Embryonic facial prominence (tissue), 1 donor: ENCODE measurements around the gene TIAM2.

Experiments
- DNase-seq: peaks from one replicate; pipeline ENCODE4 v3.0.0-alpha.2; 2016; ENCODE audit errors: extremely low spot score

TIAM2 gene

DNA sequence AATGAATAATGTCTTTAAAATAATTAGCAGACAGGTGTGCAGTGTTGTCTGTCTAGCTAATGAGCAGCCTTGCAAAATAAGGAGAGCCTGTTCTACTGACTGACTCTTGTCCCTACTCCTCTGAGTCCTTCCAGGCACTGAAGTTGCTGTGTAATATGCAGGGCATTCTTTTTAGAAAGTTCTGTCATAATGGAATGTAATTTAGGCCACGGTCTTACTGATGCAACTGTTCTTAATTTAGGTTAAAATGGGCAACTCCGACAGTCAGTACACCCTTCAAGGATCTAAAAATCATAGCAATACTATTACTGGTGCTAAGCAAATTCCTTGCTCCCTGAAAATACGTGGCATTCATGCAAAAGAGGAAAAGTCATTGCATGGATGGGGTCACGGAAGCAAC lies 133.9 kb downstream of the TIAM2 start:
- no peak for DNase-seq

DNA sequence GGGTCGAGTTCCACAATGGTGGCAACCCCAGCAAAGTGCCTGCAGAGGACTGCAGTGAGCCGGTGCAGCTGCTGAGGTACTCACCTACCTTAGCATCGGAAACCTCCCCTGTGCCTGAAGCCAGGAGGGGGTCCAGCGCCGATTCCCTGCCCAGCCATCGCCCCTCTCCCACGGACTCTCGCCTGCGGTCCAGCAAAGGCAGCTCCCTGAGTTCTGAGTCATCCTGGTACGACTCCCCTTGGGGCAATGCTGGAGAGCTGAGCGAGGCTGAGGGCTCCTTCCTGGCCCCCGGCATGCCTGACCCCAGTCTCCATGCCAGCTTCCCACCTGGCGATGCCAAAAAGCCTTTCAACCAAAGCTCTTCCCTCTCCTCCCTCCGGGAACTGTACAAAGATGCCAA lies 134.6 kb downstream of the TIAM2 start:
- no peak for DNase-seq

DNA sequence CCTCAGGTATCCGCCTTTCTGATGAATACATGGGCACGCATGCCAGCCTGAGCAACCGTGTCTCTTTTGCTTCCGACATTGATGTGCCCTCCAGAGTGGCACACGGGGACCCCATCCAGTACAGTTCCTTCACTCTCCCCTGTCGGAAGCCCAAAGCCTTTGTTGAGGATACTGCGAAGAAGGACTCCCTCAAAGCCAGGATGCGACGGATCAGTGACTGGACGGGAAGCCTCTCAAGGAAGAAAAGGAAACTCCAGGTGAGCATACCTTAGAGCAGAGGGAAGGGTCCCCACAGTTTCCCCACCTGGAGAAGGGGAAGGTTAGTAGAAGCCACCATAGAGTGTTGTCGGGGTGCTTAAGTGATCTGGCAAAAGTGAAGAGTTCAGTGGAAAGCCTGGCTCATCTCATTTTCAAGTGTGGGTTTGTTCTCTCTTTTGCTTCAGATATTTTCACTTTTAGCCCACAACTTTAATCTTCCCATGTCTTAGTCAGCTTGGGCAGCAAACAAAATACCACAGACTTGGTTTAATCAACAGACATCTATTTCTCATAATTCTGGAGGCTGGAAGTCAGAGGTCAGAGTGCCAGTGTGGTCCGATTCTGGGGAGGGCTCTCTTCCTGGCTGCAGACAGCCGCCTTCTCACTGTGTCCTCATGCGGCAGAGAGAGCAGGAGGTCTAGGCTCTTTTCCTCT lies 135.2 kb downstream of the TIAM2 start:
- DNase-seq: no peak

DNA sequence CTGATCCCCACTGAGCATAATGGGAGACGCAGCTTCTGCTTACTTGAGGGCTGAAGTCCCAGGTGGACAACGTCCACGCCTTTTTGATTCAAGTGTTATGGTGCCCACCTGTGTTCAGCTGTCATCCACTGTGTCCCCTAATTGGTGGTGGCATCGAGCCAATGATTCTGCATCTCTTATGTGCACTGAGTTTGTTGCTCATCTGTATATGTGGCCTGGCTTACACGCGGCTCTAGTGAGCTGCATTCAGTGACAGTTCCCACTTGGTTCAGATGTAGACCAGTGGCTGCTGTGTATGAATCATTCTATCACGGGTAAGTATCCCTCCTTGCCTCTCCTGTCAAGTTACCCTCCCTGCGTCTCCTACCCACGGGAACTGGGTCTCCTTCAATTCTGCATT lies 137.5 kb downstream of the TIAM2 start:
- no peak for DNase-seq

DNA sequence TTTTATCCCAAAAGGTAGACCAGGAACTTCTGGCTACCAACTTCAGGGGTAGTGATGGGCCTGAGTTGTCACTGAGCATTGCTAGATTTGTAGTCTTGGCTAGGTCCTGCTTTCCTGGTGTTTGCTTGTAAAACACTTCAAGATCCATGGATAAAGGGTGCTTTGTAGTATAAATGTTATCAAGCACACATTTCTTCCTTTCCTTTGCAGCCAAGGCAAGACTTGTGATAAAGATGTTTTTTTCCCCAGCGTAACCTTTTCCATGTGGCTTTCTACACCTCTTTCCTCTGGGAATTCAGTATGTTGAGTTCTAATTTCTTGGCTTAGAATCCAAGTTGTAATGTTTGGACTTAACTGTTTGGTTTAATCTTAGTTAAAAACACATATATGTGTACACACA lies 145.9 kb downstream of the TIAM2 start:
- no peak for DNase-seq

DNA sequence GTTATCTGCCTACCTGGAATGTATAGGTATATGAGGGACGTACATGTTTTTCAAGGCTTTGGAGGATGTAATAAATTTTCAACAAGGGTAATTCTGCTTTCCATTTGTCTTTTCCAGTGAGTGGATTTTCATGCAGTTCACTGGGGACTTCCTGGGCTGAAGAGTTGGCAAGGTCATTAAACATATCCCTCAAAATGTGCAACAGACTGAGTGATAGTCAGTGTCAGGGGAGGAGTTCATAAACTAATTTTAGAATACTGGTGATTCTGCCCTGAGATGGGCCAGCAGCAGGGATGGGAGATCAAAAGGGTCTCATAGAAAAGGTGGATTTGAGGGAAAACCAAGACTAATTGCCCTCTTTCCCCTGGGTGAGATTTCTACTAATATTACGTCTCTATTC lies 146.4 kb downstream of the TIAM2 start:
- no peak for DNase-seq

- DNase-seq: no peak
Measured at GRCh38 chr6:155142168-155143028, 147.3 kb downstream of the TIAM2 start.

GRCh38 chr6:155143029-155143577 lies 148.0 kb downstream of the TIAM2 start:
- no peak for DNase-seq

DNA sequence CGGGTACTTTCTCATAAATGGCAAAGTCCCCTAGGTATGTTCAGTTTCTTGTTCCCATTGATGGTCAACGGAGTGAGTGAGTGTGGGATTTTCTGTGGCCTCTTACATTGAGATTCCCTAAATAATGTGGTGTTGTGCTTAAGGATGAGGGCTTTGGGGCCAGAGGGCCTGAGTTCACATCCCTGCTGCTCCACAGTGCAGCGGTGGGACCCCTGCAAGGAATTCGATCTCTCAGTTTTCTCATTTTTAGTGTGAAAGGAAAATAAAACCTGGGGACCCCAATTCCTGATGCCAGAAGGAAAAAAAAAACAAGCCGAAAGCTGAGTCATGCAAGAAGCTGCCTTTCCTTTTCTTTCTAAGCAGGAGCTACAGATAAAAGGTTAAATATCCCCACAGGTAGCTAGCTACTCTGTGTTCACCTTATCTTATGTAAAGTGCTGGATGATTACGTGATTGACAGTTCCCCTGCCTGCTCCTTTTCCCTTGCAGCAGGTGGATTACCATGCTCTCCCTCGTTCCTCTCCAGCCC lies 148.5 kb downstream of the TIAM2 start:
- no peak for DNase-seq

GRCh38 chr6:155146205-155146604 lies 151.1 kb downstream of the TIAM2 start:
- no peak for DNase-seq

DNA sequence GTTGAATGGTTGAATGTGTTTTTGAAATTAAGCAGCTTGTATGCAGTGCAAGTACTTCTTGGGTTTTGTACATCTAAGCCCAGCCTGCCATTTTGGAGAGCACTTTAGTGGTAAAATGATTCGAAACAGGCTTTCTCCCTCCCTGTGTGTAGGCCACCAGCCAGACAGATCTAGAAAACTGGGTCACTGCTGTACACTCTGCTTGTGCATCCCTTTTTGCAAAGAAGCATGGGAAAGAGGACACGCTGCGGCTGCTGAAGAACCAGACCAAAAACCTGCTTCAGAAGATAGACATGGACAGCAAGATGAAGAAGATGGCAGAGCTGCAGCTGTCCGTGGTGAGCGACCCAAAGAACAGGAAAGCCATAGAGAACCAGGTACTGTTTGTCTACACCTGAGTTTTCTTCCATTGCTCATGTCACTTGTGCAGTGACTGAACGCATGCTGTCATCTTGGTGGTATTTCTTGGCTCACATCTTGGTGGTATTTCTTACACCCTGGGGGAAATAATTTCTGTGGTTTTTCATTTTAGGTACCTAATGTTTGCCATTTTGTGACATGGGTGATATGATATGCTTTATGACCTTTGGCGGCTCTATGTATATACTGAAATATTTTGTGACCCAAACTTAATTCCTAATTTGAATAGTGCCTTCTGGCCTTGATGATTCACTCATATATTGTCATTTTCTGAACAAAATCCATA lies 153.0 kb downstream of the TIAM2 start:
- no peak for DNase-seq

- no peak for DNase-seq
Measured at GRCh38 chr6:155150967-155151671, 156.0 kb downstream of the TIAM2 start.

DNA sequence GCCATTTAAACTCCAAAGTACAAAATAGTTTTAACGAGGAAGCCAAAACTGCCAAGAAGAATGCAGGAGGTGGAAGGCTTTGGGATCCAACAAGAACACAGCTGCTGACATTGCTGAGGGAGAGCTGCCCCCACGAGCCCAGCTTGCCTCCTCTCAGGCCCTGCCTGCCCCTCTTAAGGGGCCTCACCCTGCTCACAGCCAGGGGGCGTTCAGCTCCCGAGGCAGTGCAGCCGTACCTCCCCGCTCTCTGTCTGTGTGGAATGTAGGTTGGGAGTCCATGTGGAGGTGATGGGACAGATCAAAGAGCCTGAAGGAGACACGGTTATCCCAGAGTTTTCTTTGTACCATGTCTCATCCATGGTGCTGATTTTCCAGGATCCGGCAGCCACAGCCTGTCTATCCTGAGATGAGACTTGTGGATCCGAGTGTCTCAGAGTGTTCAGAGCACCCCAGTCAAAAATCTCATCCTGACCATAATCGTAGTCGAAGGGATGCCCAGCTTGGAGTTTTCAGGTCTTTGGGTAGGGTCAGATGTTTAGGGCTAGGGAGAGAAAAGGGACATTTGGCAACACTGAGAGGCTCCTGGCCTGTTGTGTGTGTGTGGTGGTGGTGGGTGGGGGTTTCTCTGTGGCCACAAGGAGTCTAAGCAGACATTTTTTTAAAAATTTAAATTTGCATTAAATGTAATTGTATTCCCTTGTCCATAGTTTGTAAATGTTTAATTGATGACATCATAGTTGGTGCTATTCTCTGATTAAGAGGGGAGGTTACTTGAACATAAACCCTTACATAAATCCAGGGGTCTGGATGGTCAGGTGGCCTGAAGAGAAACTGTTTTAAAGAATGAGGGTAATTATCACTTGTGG lies 157.3 kb downstream of the TIAM2 start:
- no peak for DNase-seq

DNA sequence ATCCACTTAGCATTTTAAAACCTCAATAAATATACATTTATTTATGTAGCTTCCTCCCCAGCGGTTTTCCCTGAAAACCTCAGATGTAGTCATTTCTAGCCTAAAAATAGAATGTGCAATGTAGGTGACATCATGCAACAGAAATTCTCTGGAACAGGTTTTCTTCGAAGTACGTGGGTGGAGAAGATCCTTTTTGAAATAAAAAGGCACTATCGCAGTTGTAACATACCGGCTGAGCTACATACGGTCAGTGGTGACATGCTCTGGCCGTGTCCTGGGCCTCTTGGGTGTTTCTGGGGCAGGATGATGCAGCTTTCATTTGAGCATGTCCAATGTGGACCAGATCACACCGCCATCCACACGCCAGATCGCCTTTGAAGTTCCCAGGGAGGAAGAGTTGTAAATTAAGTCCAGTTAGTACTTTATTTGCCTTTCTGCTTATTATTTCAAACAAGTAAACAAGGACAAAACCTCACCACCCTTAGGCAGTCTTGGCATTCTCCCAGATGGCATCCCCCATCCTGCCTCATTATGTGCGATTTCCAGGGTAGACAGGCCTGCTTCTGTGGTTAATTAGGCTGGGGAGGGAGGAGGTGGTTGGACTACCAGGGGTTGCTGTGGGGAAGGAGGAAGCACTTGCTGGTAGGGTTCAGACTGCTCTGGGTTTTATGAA lies 159.2 kb downstream of the TIAM2 start:
- DNase-seq: peak; percentile 71

DNA sequence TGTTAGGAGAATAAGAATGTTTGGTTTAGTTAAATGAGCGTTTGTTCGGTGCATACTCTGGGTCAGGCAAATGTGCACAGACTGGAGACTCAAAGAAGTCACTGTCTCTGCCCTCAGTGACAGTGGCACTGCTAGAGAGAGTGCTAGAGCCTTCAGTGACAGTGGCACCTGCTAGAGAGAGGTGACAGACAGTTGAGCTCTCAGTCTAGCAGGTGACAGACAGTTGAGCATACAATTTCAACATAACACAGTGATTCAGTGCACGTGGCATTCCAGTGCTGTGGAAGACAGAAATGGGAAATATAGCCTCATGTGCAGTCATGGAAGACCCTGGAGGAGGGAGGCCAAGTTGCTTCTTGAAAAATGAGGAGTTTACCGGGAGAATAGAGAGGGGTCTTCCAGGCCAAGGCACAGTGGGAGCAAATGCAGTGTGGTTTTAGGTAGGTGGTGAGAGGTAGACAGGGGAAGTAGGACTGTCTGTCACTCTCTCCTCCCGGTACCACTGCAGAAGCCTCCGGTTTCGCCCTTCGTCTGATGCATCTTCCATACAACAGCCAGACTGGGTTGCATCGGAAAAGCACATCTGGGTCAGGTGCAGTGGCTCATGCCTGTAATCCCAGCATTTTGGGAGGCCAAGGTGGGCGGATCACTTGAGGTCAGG lies 160.8 kb downstream of the TIAM2 start:
- DNase-seq: no peak

DNA sequence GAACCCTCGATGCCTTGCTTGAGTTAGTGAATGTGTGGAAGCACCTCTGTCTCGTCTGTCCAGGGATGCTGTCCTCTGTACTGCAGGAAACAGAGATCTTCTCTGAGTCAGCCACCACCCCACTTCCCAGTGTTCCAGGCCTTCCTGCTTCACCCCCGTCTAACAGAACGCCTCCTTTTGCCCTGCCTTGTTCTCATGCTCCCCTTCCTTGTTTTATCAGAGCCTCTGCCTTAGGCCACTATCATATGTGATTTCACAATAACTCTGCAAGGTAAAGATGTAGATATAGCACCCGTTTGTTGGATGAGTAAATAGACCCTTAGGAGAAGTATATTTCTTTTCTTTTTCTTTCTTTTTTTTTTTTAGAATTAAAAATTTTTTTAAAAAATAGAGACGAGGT lies 162.0 kb downstream of the TIAM2 start:
- DNase-seq: no peak

GRCh38 chr6:155158030-155158843 lies 163.1 kb downstream of the TIAM2 start:
- no peak for DNase-seq

DNA sequence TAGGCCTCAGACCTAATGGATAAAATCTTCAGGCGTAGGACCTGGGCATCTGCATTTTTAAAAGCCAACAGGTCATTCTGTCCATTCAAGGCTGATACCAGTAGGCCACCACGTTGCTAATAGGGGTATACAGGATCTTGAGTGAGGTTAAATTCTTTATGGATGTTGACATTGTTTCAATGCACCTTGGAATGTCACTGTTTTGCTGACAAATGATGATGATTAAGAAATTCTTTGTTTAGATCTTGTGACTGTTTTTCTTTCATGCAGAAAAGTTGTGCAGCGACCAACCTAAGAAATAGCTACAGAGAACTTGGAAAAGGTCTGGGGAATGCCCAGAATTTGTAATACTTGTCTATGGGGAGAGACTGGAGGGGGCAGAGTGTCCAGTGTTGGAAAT lies 167.6 kb downstream of the TIAM2 start:
- DNase-seq: no peak

- no peak for DNase-seq
Measured at GRCh38 chr6:155163601-155164000, 168.5 kb downstream of the TIAM2 start.
